Naive thymus-derived CD4-positive, alpha-beta T cell (primary cell): ENCODE data around the gene MAP3K14. TPM values are rescaled to one million over a fixed set of nuclear protein-coding genes. Genes with fewer than 3 reads are reported as not detected.

Experiments used
- ATAC-seq: fragments of 150-1000 bp; cut with Tn5 transposase; 2 replicates; pipeline ENCODE4 v1.10.0; 2021; ENCODE audit warnings: mild to moderate bottlenecking, moderate library complexity
- CTCF ChIA-PET: fragments of 350-600 bp; sonication (Branson Sonifier 250); formaldehyde crosslinking; loops from one replicate; lab custom pipeline; 2021; ENCODE audit warnings: antibody characterized with exemption; lab: Charles Lee
- POLR2A ChIA-PET: fragments of 350-600 bp; sonication (Branson Sonifier 250); formaldehyde crosslinking; loops from one replicate; lab custom pipeline; 2021; ENCODE audit warnings: antibody characterized with exemption, inconsistent platforms; lab: Charles Lee
- DNase-seq, 9 donors: peaks; one replicate each; pipeline versions ENCODE4 v3.0.0 to v3.0.0-alpha.2; 2020 to 2022; ENCODE audit warnings: mixed read lengths in 1 of 9
- H3K27ac ChIP-seq: one replicate; pipeline ENCODE4 v1.7.0; 2013; ENCODE audit warnings: mild to moderate bottlenecking, low read depth, low read length, moderate library complexity
- H3K27me3 ChIP-seq, 2 donors: one replicate each; pipeline ENCODE4 v1.7.0; 2013; ENCODE audit warnings: low read length in 2 of 2, mild to moderate bottlenecking in 2 of 2, moderate library complexity in 2 of 2; ENCODE audit not compliant: control insufficient read depth in 2 of 2, insufficient read depth in 2 of 2
- H3K36me3 ChIP-seq, 3 experiments: 1 replicate in 2 of 3; 2 replicates in 1 of 3; pipeline ENCODE4 v1.7.0; 2013; ENCODE audit warnings: low read length in 3 of 3, mild to moderate bottlenecking in 3 of 3, moderate library complexity in 1 of 3; ENCODE audit not compliant: insufficient read depth in 3 of 3, control insufficient read depth in 2 of 3
- H3K4me1 ChIP-seq, 2 donors: one replicate each; pipeline ENCODE4 v1.7.0; 2013; ENCODE audit warnings: low read length in 2 of 2, mild to moderate bottlenecking in 2 of 2, moderate library complexity in 1 of 2; ENCODE audit not compliant: control insufficient read depth in 2 of 2, insufficient read depth in 2 of 2
- H3K4me3 ChIP-seq: 2 replicates; pipeline ENCODE4 v1.7.0; 2013; ENCODE audit warnings: mild to moderate bottlenecking, low read length
- H3K9me3 ChIP-seq, 3 experiments: 1 replicate in 2 of 3; 2 replicates in 1 of 3; pipeline ENCODE4 v1.7.0; 2013; ENCODE audit warnings: low read length in 3 of 3; ENCODE audit not compliant: control insufficient read depth in 2 of 3
- H3K27ac Mint-ChIP-seq, 9 donors: one replicate each; pipeline ENCODE4 v1.8.0; 2020 to 2022; ENCODE audit warnings: mixed read lengths in 9 of 9, mild to moderate bottlenecking in 8 of 9, moderate library complexity in 5 of 9, inconsistent platforms in 2 of 9
- H3K27me3 Mint-ChIP-seq, 5 donors: one replicate each; pipeline ENCODE4 v1.8.0; 2021 to 2022; ENCODE audit warnings: mixed read lengths in 5 of 5, mild to moderate bottlenecking in 1 of 5
- H3K36me3 Mint-ChIP-seq, 5 donors: one replicate each; pipeline ENCODE4 v1.8.0; 2020 to 2022; ENCODE audit warnings: mixed read lengths in 5 of 5, mild to moderate bottlenecking in 3 of 5, inconsistent platforms in 1 of 5
- H3K4me1 Mint-ChIP-seq, 7 donors: one replicate each; pipeline ENCODE4 v1.8.0; 2020 to 2022; ENCODE audit warnings: mixed read lengths in 7 of 7, mild to moderate bottlenecking in 3 of 7, inconsistent platforms in 1 of 7
- H3K4me3 Mint-ChIP-seq, 10 donors: one replicate each; pipeline ENCODE4 v1.8.0; 2020 to 2022; ENCODE audit warnings: mild to moderate bottlenecking in 10 of 10, mixed read lengths in 10 of 10, moderate library complexity in 6 of 10, inconsistent platforms in 2 of 10
- H3K9me3 Mint-ChIP-seq, 11 donors: one replicate each; pipeline ENCODE4 v1.8.0; 2020 to 2022; ENCODE audit warnings: mixed read lengths in 11 of 11, mild to moderate bottlenecking in 4 of 11, inconsistent platforms in 1 of 11, moderate library complexity in 1 of 11
- intact Hi-C, 2 donors: fragments of 100-400 bp; cut with micrococcal nuclease; formaldehyde crosslinking; loops; one replicate each; pipeline ENCODE4 v1.15.1; 2023
- polyA plus RNA-seq, 2 donors: library from polyadenylated mRNA; unstranded; fragments of 300-500 nt; fragmentation: Illumina TruSeq; gene quantifications; one replicate each; pipeline ENCODE4 v1.2.3, GENCODE V29; 2021
- total RNA-seq, 6 experiments: library from RNA in 5 of 6; stranded (reverse) in 5 of 6; gene quantifications; 1 replicate in 5 of 6; 2 replicates in 1 of 6; pipeline ENCODE4 v1.2.3 and lab custom pipeline; 2021 to 2026

Gene MAP3K14
- total and polyA plus RNA-seq, 7 experiments from 2014 or later = 2.4 to 39.8 (median 31.5) TPM

GRCh38 chr17:45267436-45268055 is 49.3 kb downstream of the MAP3K14 start:
- ATAC-seq = no peak
- no peak overlapping the region for H3K4me3 Mint-ChIP-seq
- Histone ChIP-seq H3K4me1 (peaks cover 4 to 11% of the 10 kb centered on the region in 2 donors), H3K9me3 (no peaks in the 10 kb centered on the region), H3K4me3 (no peak overlapping the region), H3K27ac (no peak overlapping the region), H3K27me3 (no peaks in the 10 kb centered on the region), H3K36me3 (peaks cover 9 to 80% (median 20%) of the 10 kb centered on the region in 3 experiments)
- ChIA-PET CTCF (interaction anchor here (2.5 to 11.4 kb wide), 3 partner anchors 10 to 49 kb away, joined by 9 to 111 read pairs (median 16); no protein-coding TSS in a partner anchor), POLR2A (interaction anchor here (0.9 to 3.0 kb wide), 4 partner anchors 15 to 52 kb away, joined by 3 to 14 read pairs (median 4); no protein-coding TSS in a partner anchor)
- H3K27me3 Mint-ChIP-seq = no peaks in the 10 kb centered on the region
- no peaks in the 10 kb centered on the region for H3K9me3 Mint-ChIP-seq
- H3K36me3 Mint-ChIP-seq = peaks cover 0 to 30% (median 8%) of the 10 kb centered on the region in 5 donors
- no peak for DNase-seq
- peaks cover 6 to 18% (median 7%) of the 10 kb centered on the region in 7 donors for H3K4me1 Mint-ChIP-seq
- intact Hi-C loops = no loop called here
- peak overlapping the region in 5 of 9 donors; percentile 15 to 79 (median 25) for H3K27ac Mint-ChIP-seq

- Histone ChIP-seq H3K4me1 (peaks cover 6 to 16% of the 10 kb centered on the region in 2 donors), H3K36me3 (peaks cover under 1 to 83% (median 15%) of the 10 kb centered on the region in 3 experiments), H3K27ac (no peak overlapping the region), H3K27me3 (no peaks in the 10 kb centered on the region), H3K4me3 (no peak overlapping the region), H3K9me3 (no peaks in the 10 kb centered on the region)
- intact Hi-C loops = no loop called here
- Mint-ChIP-seq H3K27ac (peak overlapping the region in 1 of 9 donors; percentile 21), H3K4me1 (peaks cover 7 to 22% (median 10%) of the 10 kb centered on the region in 7 donors), H3K27me3 (no peaks in the 10 kb centered on the region), H3K9me3 (no peaks in the 10 kb centered on the region), H3K36me3 (peaks cover 0 to 26% (median 8%) of the 10 kb centered on the region in 5 donors), H3K4me3 (no peak overlapping the region)
- no peak for DNase-seq
- no peak for ATAC-seq
- POLR2A ChIA-PET = interaction anchor here (1.0 to 3.0 kb wide), 5 partner anchors 18 to 47 kb away, joined by 3 to 14 read pairs (median 4); no protein-coding TSS in a partner anchor
- CTCF ChIA-PET = interaction anchor here (0.5 to 2.6 kb wide), 5 partner anchors 11 to 52 kb away, joined by 3 to 16 read pairs (median 4); no protein-coding TSS in a partner anchor
These were observed 50.4 kb downstream of the MAP3K14 start for GRCh38 chr17:45266372-45266926.

- Mint-ChIP-seq H3K27me3 (no peaks in the 10 kb centered on the region), H3K9me3 (no peaks in the 10 kb centered on the region), H3K4me3 (no peak overlapping the region), H3K36me3 (peaks cover 0 to 23% (median 8%) of the 10 kb centered on the region in 5 donors), H3K4me1 (peaks cover 7 to 24% (median 16%) of the 10 kb centered on the region in 7 donors), H3K27ac (peak overlapping the region in 2 of 9 donors; percentile 48 to 72)
- peaks cover 10 to 22% of the 10 kb centered on the region in 2 donors for H3K4me1 ChIP-seq
- ChIA-PET POLR2A (interaction anchor here (1.1 to 3.0 kb wide), 4 partner anchors 17 to 47 kb away, joined by 3 to 14 read pairs (median 4); no protein-coding TSS in a partner anchor), CTCF (interaction anchor here (0.5 to 2.6 kb wide), 5 partner anchors 11 to 52 kb away, joined by 3 to 16 read pairs (median 4); no protein-coding TSS in a partner anchor)
- no peak overlapping the region for H3K4me3 ChIP-seq
- no peak for ATAC-seq
- no peaks in the 10 kb centered on the region for H3K27me3 ChIP-seq
- no peak for DNase-seq
- intact Hi-C loops = no loop called here
- H3K36me3 ChIP-seq = peaks cover 0 to 80% (median 15%) of the 10 kb centered on the region in 3 experiments
- H3K27ac ChIP-seq = no peak overlapping the region
- no peaks in the 10 kb centered on the region for H3K9me3 ChIP-seq
These were observed 51.0 kb downstream of the MAP3K14 start for GRCh38 chr17:45265821-45266220.

GRCh38 chr17:45264988-45265387 is 51.8 kb downstream of the MAP3K14 start:
- Histone ChIP-seq H3K27me3 (no peaks in the 10 kb centered on the region), H3K36me3 (peaks cover 0 to 72% (median 15%) of the 10 kb centered on the region in 3 experiments), H3K27ac (no peak overlapping the region), H3K4me1 (peaks cover 10 to 24% of the 10 kb centered on the region in 2 donors), H3K9me3 (no peaks in the 10 kb centered on the region), H3K4me3 (no peak overlapping the region)
- Mint-ChIP-seq H3K4me1 (peaks cover 13 to 28% (median 24%) of the 10 kb centered on the region in 7 donors), H3K9me3 (no peaks in the 10 kb centered on the region), H3K4me3 (no peak overlapping the region), H3K27me3 (no peaks in the 10 kb centered on the region), H3K27ac (peak overlapping the region in 3 of 9 donors; percentile 12 to 38 (median 38)), H3K36me3 (peaks cover 0 to 26% (median 8%) of the 10 kb centered on the region in 5 donors)
- CTCF ChIA-PET = interaction anchor here (0.9 to 2.6 kb wide), 4 partner anchors 16 to 46 kb away, joined by 3 to 16 read pairs (median 4); no protein-coding TSS in a partner anchor
- POLR2A ChIA-PET = interaction anchor here (0.6 kb wide), 1 partner anchor 778 kb away, joined by 3 read pairs; no protein-coding TSS in a partner anchor
- ATAC-seq (no peak), DNase-seq (no peak)
- intact Hi-C loops = loop anchor here (5.0 kb wide), 2 partner anchors 38 to 52 kb away; partner anchors contain the start of gene MAP3K14 (in 1 of the 2)

- ATAC-seq (no peak), DNase-seq (no peak)
- Histone ChIP-seq H3K4me1 (peaks cover 10 to 24% of the 10 kb centered on the region in 2 donors), H3K27ac (no peak overlapping the region), H3K36me3 (peaks cover 0 to 66% (median 15%) of the 10 kb centered on the region in 3 experiments), H3K4me3 (no peak overlapping the region), H3K27me3 (no peaks in the 10 kb centered on the region), H3K9me3 (no peaks in the 10 kb centered on the region)
- peaks cover 0 to 22% (median 8%) of the 10 kb centered on the region in 5 donors for H3K36me3 Mint-ChIP-seq
- H3K27me3 Mint-ChIP-seq = no peaks in the 10 kb centered on the region
- no peak overlapping the region for H3K27ac Mint-ChIP-seq
- H3K4me1 Mint-ChIP-seq = peaks cover 13 to 32% (median 24%) of the 10 kb centered on the region in 7 donors
- no peaks in the 10 kb centered on the region for H3K9me3 Mint-ChIP-seq
- no peak overlapping the region for H3K4me3 Mint-ChIP-seq
- ChIA-PET POLR2A (interaction anchor here (0.7 kb wide), 1 partner anchor 10 kb away, joined by 3 read pairs; no protein-coding TSS in a partner anchor), CTCF (interaction anchor here (0.9 kb wide), 1 partner anchor 46 kb away, joined by 3 read pairs; no protein-coding TSS in a partner anchor)
- intact Hi-C loops = loop anchor here (5.0 kb wide), 2 partner anchors 37 to 53 kb away; partner anchors contain the start of gene MAP3K14 (in 1 of the 2)
These were observed 52.4 kb downstream of the MAP3K14 start for GRCh38 chr17:45264430-45264829.

GRCh38 chr17:45263477-45263860 is 53.4 kb downstream of the MAP3K14 start:
- peaks cover 0 to 57% (median 11%) of the 10 kb centered on the region in 3 experiments for H3K36me3 ChIP-seq
- no peaks in the 10 kb centered on the region for H3K27me3 ChIP-seq
- H3K4me3 Mint-ChIP-seq = peak overlapping the region in 4 of 10 donors; percentile 64 to 88 (median 77)
- H3K27ac Mint-ChIP-seq = peak overlapping the region in 6 of 9 donors; percentile 32 to 86 (median 72)
- H3K4me1 ChIP-seq = peaks cover 10 to 24% of the 10 kb centered on the region in 2 donors
- ATAC-seq = no peak
- H3K27me3 Mint-ChIP-seq = no peaks in the 10 kb centered on the region
- DNase-seq = no peak
- ChIA-PET CTCF (interaction anchor here (0.8 to 1.4 kb wide), 4 partner anchors 13 to 28 kb away, joined by 3 to 7 read pairs (median 4); no protein-coding TSS in a partner anchor), POLR2A (interaction anchor here (0.9 to 1.7 kb wide), 8 partner anchors 12 to 53 kb away, joined by 3 to 7 read pairs (median 4); partner anchors contain the start of gene MAP3K14)
- H3K27ac ChIP-seq = peak overlapping the region; percentile 85
- intact Hi-C loops = loop anchor here (5.0 kb wide), 2 partner anchors 36 to 54 kb away; partner anchors contain the start of gene MAP3K14 (in 1 of the 2)
- H3K9me3 Mint-ChIP-seq = no peaks in the 10 kb centered on the region
- peaks cover 20 to 40% (median 29%) of the 10 kb centered on the region in 7 donors for H3K4me1 Mint-ChIP-seq
- no peaks in the 10 kb centered on the region for H3K9me3 ChIP-seq
- peaks cover 0 to 17% (median 8%) of the 10 kb centered on the region in 5 donors for H3K36me3 Mint-ChIP-seq
- no peak overlapping the region for H3K4me3 ChIP-seq
